Measurements from ENCODE around the gene SHQ1.

SHQ1 gene

DNA sequence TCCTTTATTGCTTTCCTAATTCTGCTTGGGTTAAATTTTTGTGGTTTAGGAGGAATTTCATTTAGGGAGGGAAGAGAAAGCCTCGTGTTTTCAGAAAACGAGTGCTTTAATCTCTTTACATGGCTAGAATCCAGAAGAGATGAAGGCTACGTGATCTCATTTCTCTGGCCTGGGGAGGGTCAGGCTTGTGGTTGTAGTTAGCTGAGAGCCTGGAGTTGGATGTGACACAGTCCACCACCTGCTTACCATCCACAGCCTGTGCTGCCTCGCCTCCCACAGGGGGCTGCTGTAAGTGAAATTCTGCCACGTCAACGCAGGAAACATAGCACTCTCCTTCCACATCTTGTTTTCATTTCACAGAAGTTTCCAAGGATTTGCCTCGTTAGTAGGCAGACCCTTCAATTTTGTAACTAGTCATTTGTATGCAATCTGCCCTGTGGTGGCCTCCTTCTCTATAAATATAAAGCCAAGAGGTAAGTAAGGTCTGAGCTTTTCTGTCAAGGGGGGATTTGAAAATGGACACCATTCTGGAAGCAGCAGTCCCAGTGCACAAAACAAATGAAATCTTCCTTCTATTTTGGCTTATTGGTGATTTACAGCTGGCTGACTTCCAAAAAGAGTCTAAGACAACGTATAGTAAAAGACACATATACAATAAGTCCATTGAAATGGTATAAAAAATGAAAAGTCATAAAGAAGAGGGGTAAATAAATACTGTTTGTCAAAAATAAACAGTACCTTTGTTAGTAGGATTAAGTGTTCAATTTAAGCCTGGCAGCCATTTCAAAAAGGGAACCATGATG lies 43.0 kb upstream of the SHQ1 start:
- peak; percentile 99 for DNase-seq (ENCODE audit: low read depth)
- no peak overlapping the region for H3K4me3 ChIP-seq (ENCODE audit: control insufficient read depth, low read depth, low read length)
- TF ChIP-seq, protein P1, sequence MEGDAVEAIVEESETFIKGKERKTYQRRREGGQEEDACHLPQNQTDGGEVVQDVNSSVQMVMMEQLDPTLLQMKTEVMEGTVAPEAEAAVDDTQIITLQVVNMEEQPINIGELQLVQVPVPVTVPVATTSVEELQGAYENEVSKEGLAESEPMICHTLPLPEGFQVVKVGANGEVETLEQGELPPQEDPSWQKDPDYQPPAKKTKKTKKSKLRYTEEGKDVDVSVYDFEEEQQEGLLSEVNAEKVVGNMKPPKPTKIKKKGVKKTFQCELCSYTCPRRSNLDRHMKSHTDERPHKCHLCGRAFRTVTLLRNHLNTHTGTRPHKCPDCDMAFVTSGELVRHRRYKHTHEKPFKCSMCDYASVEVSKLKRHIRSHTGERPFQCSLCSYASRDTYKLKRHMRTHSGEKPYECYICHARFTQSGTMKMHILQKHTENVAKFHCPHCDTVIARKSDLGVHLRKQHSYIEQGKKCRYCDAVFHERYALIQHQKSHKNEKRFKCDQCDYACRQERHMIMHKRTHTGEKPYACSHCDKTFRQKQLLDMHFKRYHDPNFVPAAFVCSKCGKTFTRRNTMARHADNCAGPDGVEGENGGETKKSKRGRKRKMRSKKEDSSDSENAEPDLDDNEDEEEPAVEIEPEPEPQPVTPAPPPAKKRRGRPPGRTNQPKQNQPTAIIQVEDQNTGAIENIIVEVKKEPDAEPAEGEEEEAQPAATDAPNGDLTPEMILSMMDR (conservative IDR thresholded peaks at IDR 0.05; ENCODE audit: control insufficient read depth, insufficient read depth, low read depth, low read length), result peak; percentile 22

DNA sequence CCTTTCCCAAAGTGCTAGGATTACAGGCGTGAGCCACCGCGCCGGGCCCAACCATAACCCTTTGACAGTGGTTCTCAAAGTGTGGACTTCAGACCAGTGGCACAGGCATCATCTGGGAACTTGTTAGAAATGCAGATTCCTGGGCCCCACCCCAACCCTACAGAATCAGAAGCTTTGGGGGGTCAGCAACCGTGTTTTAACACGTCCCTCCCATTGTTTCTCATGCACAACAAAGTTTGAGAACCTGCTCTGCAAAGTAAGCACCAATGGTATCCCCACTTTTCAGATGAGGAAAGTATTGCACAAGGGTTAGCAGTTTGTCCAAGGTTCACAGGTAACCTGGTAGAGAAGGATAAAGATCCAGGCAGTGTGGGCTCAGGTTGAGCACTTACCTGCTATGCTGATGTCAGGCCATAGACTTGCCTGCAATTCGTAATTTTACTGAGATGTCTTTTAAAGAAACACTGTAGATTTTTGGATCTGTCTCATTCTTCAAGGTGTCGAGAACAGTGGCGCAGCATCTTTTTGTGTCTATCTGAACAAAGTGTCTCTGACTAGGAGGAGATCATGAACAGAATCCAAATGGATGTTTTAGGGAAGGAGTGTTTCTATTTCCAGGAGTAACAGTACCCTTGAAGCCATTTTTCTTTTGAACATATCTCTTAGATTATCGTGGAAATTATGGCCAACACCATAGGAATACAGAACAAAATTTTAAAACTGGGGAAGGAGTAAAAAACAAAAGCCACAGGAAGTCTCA lies 42.1 kb upstream of the SHQ1 start:
- no peak for DNase-seq (ENCODE audit: low read depth)
- peak overlapping the region; percentile 4 for H3K4me3 ChIP-seq (ENCODE audit: control insufficient read depth, low read depth, low read length)
- TF ChIP-seq, protein P1 (conservative IDR thresholded peaks at IDR 0.05; ENCODE audit: control insufficient read depth, insufficient read depth, low read depth, low read length), result no peak

GRCh38 chr3:72889310-72890165 lies 41.3 kb upstream of the SHQ1 start:
- H3K4me3 ChIP-seq (ENCODE audit: control insufficient read depth, low read depth, low read length), result peak overlapping the region; percentile 69
- TF ChIP-seq, protein P1 (conservative IDR thresholded peaks at IDR 0.05; ENCODE audit: control insufficient read depth, insufficient read depth, low read depth, low read length), result no peak
- DNase-seq (ENCODE audit: low read depth), result no peak

- peak; percentile 26 for DNase-seq (ENCODE audit: low read depth)
- peak overlapping the region; percentile 69 for H3K4me3 ChIP-seq (ENCODE audit: control insufficient read depth, low read depth, low read length)
Measured at GRCh38 chr3:72888546-72889309, 40.5 kb upstream of the SHQ1 start.

GRCh38 chr3:72887705-72888545 lies 39.7 kb upstream of the SHQ1 start, which contains the start of gene GXYLT2:
GXYLT2 (plus strand) TSS chr3:72888046; CDS start chr3:72888234, 188 bp downstream.
- H3K4me3 ChIP-seq (ENCODE audit: control insufficient read depth, low read depth, low read length), result peak within 1 kb of the TSS; percentile 69
- DNase-seq (ENCODE audit: low read depth), result peak; percentile 66
- TF ChIP-seq, protein P1 (conservative IDR thresholded peaks at IDR 0.05; ENCODE audit: control insufficient read depth, insufficient read depth, low read depth, low read length), result no peak

More at GRCh38 chr3:72888546-72889309, 40.5 kb upstream of the SHQ1 start:
- TF ChIP-seq, protein P1 (conservative IDR thresholded peaks at IDR 0.05; ENCODE audit: control insufficient read depth, insufficient read depth, low read depth, low read length), result no peak
